Measurements from ENCODE around the gene ATP2B2.

The ATP2B2 gene

GRCh38 chr3:10426346-10427220, 78.8 kb downstream of the ATP2B2 start:
- DNase-seq (ENCODE audit: low spot score) = no peak

DNA sequence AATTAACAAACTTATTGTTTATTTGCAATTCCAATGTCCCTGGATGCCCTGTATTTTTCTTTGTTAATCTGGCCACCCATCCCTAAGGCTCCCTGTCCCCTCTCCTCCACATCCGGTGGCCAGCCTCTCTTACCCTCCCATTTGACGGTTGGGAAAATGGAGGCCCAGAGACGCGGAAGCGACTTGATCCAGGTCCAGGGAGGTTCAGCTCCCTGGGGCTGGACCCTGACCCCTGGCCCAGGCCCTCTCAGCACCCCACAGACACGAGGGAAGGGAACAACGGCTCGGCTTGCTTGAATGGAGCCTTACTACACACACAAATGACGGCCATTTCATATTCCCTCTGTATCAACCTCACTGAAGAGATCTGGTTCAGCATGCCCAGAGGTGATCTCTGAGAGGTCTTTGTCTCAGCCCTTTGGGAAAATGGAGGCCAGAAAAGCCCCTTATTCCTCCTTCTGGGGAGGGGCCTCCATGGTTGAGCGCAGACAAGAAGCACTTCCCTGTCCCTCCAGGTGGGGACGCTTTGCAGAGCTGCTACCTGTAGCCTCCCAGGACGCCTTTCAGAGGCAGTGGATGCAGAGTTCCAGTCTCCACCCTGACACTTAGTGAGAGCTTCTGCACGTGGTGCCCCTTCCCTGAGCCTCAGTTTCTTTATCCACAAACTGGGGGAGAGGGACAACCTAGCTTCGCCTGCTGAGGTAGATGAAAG, 82.1 kb downstream of the ATP2B2 start:
- no peak for DNase-seq (ENCODE audit: low spot score)

GRCh38 chr3:10421996-10422395, 83.4 kb downstream of the ATP2B2 start:
- no peak for DNase-seq (ENCODE audit: low spot score)

DNA sequence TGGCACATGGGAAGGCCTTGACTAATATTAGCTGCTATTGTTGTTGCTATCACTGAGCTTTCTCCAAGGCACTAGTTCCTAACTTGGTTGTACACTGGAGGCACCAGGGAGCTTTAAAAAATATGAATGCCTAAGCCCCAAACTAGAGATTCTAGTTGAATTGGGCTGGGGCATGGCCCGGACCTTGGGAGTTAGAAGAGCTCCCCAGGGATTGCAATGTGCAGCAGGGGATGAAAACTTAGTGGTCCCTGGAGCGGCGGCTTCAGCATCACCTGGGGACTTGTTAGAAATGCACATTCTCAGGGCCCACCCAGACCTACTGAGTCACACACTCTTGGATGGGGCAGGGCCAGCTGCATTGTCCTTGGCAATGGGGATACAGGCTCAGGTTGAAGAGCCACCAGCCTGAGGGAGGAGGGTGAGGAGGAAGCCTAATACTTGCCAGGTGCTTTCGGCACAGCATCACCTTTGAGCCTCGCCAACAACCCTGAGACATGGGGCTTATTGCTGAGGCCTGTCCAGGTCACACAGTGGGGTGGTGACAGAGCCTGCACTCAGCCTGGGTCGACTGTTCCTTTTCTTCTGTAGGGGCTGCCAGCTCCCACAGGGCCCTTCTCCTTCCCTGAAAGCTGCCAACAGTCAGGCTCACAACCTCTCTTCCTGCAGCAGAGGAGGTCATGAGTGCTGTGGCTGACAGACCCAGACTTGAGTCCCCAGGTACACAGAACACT, 84.5 kb downstream of the ATP2B2 start:
- DNase-seq (ENCODE audit: low spot score) = no peak

DNA sequence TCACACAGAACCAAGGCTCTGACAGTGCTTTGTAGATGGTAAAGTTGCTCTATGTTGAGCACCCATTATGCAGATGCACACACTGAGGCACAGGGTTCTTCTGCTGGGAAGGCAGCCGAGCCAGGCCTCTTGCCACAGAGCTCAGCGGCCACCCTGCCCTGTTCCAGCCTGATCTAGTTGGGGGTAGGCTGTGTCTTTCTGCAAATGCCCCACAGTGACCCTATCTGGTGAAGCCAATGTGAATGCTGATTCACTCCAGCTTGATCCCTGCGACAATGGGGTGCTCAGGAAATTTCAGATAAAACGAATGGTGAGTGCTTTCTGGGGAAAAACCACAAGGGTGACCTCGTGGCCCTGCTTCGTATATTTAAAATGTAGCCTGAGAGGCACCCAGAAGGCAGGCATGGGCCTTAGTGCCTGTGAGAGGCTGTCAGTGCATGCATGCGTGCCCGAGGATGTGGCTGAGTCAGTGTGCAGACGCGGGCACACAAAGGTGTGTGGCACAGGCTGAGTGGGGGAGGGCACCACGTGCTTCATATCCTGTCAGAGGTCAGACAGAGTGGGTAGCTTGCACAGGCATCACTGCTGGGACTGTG, 85.7 kb downstream of the ATP2B2 start:
- no peak for DNase-seq (ENCODE audit: low spot score)

- DNase-seq (ENCODE audit: low spot score) = peak; percentile 69
These were observed 87.5 kb downstream of the ATP2B2 start for GRCh38 chr3:10417847-10418246.

DNA sequence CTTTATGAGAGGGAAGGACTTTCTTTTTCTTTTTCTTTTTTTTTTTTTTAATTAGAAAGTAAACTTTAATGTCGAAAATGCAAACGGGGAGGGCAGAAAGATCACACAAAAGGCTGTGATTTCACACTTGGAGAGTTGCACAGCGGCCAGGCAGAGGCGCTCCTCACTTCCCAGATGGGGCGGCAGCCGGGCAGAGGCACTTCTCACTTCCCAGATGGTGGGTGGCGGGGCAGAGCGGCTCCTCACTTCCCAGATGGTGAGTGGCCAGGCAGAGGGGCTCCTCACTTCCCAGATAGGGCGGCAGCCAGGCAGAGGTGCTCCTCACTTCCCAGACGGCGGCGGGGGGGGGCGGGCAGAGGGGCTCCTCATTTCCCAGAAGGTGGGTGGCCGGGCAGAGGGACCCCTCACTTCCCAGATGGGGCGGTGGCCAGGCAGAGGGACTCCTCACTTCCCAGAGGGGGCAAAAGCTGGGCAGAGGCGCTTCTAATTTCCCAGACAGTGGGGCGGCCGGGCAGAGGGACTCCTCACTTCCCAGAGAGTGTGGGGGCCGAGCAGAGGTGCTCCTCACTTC, 88.6 kb downstream of the ATP2B2 start:
- no peak for DNase-seq (ENCODE audit: low spot score)

DNA sequence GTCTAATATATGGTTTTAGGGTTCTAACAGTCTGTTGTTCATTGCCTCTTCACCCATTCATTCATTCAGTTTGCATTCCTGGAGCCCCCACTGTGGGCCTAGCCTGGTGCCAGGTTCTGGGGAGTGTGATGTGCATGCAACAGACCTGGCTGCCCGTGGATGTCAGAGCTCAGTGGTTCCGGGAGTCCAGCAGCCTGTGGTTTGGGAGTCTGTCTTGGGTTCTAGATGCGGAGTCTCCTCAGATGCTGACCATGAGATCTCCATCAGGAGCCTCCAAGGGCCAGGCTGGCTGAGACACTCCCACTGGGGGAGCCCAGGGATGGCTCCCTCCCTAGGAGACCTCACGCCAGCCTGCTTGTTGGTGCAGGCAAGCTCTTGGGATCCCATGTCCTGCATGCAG, 92.3 kb downstream of the ATP2B2 start:
- DNase-seq (ENCODE audit: low spot score) = no peak

DNA sequence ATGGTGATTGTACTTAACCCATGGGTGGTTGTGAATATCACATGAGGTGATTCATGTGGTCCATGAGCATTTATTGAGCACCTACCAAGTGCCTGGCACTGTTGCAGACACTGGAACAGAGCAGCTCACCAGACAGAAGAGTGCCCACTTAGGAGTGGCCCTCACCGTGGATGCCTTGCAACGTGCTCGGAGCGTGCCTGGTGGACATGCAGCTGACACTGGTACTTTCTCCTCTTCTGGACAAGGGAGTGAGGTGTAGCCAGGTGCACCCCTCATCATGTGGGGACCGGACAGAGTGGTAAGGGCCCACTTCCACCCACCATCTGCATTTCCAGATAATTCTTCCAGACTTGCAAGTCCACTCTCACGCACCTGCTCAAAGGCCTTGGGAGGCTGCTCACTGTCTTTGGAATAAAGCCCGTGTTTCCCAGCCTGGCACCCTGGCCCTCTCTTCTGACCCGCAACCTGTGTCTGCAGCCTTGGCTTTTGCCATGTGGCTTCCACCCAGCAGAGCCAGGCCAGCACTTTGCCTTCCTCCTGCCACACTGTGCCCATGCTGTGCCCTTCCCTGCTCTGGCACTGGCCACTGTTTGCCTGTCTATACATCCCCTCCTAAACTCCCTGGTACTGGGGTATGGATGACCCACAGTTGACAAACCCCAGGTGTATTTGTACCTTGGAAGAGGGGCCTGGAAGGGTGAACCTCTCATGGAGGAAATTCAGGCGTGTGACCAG, 93.6 kb downstream of the ATP2B2 start:
- DNase-seq (ENCODE audit: low spot score) = no peak

DNA sequence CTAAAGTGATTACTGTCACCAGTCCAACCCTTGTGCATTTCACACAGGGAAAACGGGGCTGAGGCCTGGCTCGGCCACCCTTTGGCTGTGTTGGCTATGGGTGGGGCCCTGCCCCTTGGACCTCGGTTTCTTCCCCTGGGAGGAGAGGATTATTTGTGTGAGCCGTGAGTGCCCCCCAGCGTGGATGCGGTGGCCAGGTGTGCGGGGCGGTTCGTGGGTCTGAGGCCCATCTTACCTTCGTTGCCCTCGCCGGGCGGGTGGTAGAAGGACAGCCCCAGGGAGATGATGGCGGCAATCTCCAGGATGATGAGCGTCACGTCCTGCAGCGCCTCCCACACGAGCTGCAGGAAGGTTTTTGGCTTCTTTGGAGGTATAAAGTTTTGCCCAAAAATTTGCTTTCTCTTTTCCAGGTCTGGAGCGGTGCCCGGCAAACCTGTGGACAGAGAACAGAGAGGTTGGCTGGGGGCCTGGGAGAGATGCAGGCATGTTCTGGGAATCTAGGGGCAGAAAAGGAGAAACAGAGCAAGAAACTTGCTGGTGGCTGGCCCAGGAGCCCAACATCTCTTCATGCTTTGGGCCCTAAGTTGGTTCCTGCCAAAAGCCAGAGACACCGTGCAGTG, 94.9 kb downstream of the ATP2B2 start:
- no peak for DNase-seq (ENCODE audit: low spot score)

GRCh38 chr3:10408680-10409079, 96.7 kb downstream of the ATP2B2 start:
- no peak for DNase-seq (ENCODE audit: low spot score)

GRCh38 chr3:10407361-10407760, 98.0 kb downstream of the ATP2B2 start:
- no peak for DNase-seq (ENCODE audit: low spot score)

- DNase-seq (ENCODE audit: low spot score) = no peak
These were observed 99.0 kb downstream of the ATP2B2 start for GRCh38 chr3:10406414-10406813.

DNA sequence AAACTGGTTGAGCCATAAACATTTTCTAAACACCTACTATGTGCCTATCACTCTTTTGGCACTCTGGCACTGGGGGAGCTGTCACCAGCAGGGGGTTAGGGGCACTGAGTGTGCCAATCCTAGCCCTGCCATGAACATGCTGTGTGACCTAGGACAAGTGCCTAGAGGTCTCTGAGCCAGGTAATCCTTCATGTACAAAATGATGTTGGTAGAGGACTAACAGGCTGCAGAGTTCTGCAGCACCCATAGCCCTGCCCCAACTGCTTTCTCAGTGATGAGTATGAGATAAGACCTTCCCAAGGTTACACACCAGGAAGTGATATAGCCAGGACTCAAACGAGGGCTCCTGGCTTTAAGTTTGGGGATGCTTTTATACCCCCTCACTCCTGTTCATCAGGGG, 99.6 kb downstream of the ATP2B2 start:
- DNase-seq (ENCODE audit: low spot score) = no peak

DNA sequence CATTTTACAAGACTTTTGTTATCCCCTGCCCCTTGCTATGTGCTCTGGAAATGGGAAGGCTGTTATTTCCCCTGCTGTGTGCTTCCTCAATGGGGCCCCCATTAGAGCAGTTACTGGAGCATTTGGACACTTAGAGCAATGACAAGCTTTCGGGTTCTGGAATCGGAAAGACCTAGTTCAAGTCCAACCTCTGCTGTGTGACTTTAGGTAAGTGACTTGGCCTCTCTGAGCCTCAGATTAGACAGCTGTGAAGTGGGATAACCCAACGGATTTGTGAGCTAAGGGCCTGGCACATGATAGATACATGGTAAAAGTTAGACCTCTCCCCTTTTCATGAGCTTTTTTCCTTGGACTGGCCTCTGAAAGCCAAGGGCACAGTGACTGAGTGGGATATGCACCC, 100.5 kb downstream of the ATP2B2 start:
- no peak for DNase-seq (ENCODE audit: low spot score)

- no peak for DNase-seq (ENCODE audit: low spot score)
These were observed 101.0 kb downstream of the ATP2B2 start for GRCh38 chr3:10404377-10404776.

- DNase-seq (ENCODE audit: low spot score) = no peak
These were observed 103.2 kb downstream of the ATP2B2 start for GRCh38 chr3:10401990-10402761.

GRCh38 chr3:10400749-10401495, 104.5 kb downstream of the ATP2B2 start:
- no peak for DNase-seq (ENCODE audit: low spot score)

DNA sequence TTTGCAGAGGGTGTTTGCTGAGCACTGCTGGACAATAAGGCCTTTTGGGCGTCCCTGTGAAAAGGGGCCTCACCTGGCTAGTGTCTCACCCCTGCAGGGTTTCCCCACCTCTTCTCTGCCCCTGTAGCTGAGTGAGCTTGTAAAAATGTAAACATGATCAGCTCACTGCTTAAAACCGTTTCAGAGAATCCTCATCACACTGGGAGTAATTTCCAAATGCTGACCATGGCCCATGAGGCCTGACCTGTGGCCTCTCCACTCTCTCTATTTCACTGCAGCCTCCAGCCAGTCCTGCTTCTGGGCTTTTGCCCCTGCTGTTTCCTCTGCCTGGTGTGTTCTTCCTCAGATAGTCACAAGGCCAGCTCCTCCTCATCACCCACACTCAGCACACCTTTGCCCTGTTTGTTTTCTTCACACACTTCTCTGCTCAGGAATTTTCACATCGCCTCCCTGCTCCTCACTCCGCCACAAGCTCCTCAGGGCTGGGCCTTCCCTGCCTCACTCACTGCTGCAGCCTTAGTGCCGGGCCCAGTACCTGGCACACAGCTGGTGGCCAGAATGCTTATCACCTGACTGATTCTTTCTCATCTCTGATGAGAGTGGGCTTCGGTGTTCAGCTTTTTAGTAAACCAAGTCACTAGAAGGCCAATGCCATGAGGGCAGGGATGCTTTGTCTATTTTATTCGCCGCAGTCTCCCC, 105.2 kb downstream of the ATP2B2 start:
- DNase-seq (ENCODE audit: low spot score) = no peak

Data from HuH-7 (cell line).